HepG2 (cell line): ENCODE results near the gene DAAM2. TPM values are rescaled to one million over a fixed set of nuclear protein-coding genes. Genes with fewer than 3 reads are reported as not detected.

Source experiments
- ATAC-seq: fragments of 200-7000 bp; cut with Tn5 transposase; 3 replicates; pipeline ENCODE4 v1.9.1; 2020; ENCODE audit warnings: mild to moderate bottlenecking, moderate library complexity
- BruUV-seq: library from RNA; stranded (reverse); fragments of 400-500 nt; replicated peaks from 2 replicates; lab custom pipeline; 2021; lab: Mats Ljungman, UMichigan
- CTCF ChIA-PET: fragments of 300-600 bp; formaldehyde crosslinking; extraction: SDS; loops from one replicate; lab custom pipeline; 2021; ENCODE audit warnings: low total read pairs, inconsistent platforms, low intra/inter-chr PET ratio; lab: Yijun Ruan, JAX
- POLR2A ChIA-PET: fragments of 350-600 bp; sonication (Branson Sonifier 250); formaldehyde crosslinking; loops from one replicate; lab custom pipeline; 2020; ENCODE audit warnings: antibody characterized with exemption, inconsistent platforms; lab: Yijun Ruan, JAX
- DNase-seq: peaks from one replicate; pipeline ENCODE4 v3.0.0-alpha.2; 2015; ENCODE audit warnings: low spot score
- FAIRE-seq: peaks from 3 replicates; lab custom pipeline; 2011; peaks lifted over from hg19 to GRCh38; lab: Jason Lieb, UNC
- H2AFZ ChIP-seq: one replicate; pipeline ENCODE4 v1.6.1; 2011; ENCODE audit warnings: low read length, inconsistent platforms
- H3K27ac ChIP-seq: fragments of 300-600 bp; 3 replicates; pipeline ENCODE4 v1.8.0; 2011; ENCODE audit warnings: mixed run types, mild to moderate bottlenecking, mixed read lengths, low read length, inconsistent platforms; ENCODE audit not compliant: insufficient read depth; ENCODE audit errors: extremely low read length
- H3K27me3 ChIP-seq, 2 experiments: fragments of 200-600 bp in 1 of 2; 2 replicates in 1 of 2; 3 replicates in 1 of 2; pipeline versions ENCODE4 v1.6.0 to v1.8.0; 2011; ENCODE audit warnings: low read length in 2 of 2, mild to moderate bottlenecking in 2 of 2, moderate library complexity in 2 of 2, inconsistent platforms in 1 of 2; ENCODE audit not compliant: insufficient read depth in 2 of 2, control insufficient read depth in 1 of 2
- H3K36me3 ChIP-seq, 2 experiments: fragments of 200-600 bp in 1 of 2; replicated peaks in 1 of 2; 2 replicates in 1 of 2; 3 replicates in 1 of 2; pipeline versions ENCODE4 v1.5.1 to v1.8.0; 2011; ENCODE audit warnings: low read length in 2 of 2, inconsistent platforms in 1 of 2; ENCODE audit not compliant: insufficient read depth in 2 of 2, control insufficient read depth in 1 of 2
- H3K4me1 ChIP-seq: 2 replicates; pipeline ENCODE4 v1.5.1; 2012; ENCODE audit warnings: low read length, inconsistent platforms; ENCODE audit not compliant: insufficient read depth
- H3K4me2 ChIP-seq: 2 replicates; pipeline ENCODE4 v1.6.0; 2011; ENCODE audit warnings: low read depth, low read length, inconsistent platforms
- H3K4me3 ChIP-seq, 3 experiments: fragments of 200-600 bp in 1 of 3; sonication (generic), shearing (Covaris generic) in 1 of 3; replicated peaks in 1 of 3; 2 replicates each; pipeline ENCODE4 v1.5.1; 2011 to 2016; ENCODE audit warnings: low read length in 3 of 3, inconsistent platforms in 2 of 3, low read depth in 2 of 3, mild to moderate bottlenecking in 2 of 3, control low read depth in 1 of 3, mixed read lengths in 1 of 3; ENCODE audit not compliant: insufficient read depth in 1 of 3
- H3K79me2 ChIP-seq: one replicate; pipeline ENCODE4 v1.6.1; 2011; ENCODE audit warnings: low read length, inconsistent platforms; ENCODE audit not compliant: insufficient read depth
- H3K9ac ChIP-seq: 2 replicates; pipeline ENCODE4 v1.6.0; 2011; ENCODE audit warnings: mild to moderate bottlenecking, low read depth, low read length, inconsistent platforms; ENCODE audit not compliant: insufficient read depth
- H3K9me3 ChIP-seq: 2 replicates; pipeline ENCODE4 v1.5.1; 2012; ENCODE audit warnings: mild to moderate bottlenecking, low read length
- H4K20me1 ChIP-seq: 2 replicates; pipeline ENCODE4 v1.6.0; 2011; ENCODE audit warnings: inconsistent platforms, mild to moderate bottlenecking, low read length, moderate library complexity; ENCODE audit not compliant: insufficient read depth
- AHR ChIP-seq: IDR thresholded peaks from 2 replicates; pipeline ENCODE4 v1.6.1; 2018; ENCODE audit warnings: missing genetic modification reagents, missing compliant biosample characterization
- CERS6 ChIP-seq: sonication (generic); formaldehyde crosslinking; IDR thresholded peaks from 2 replicates; pipeline ENCODE4 v1.5.0; 2020; ENCODE audit warnings: missing genetic modification reagents
- HHEX ChIP-seq: IDR thresholded peaks from 2 replicates; pipeline ENCODE4 v1.6.1; 2016; ENCODE audit warnings: control low read depth
- NBN ChIP-seq: fragments of 450-650 bp; conservative IDR thresholded peaks from 2 replicates; pipeline ENCODE4 v1.6.1; 2017
- NFYB ChIP-seq: sonication (generic); formaldehyde crosslinking; IDR thresholded peaks from 2 replicates; pipeline ENCODE4 v1.4.0; 2020; ENCODE audit warnings: missing genetic modification reagents
- POLR2A ChIP-seq, 2 experiments: IDR thresholded peaks; 2 replicates each; pipeline ENCODE4 v1.6.1; 2011; ENCODE audit warnings: low read depth in 2 of 2, low read length in 2 of 2, mild to moderate bottlenecking in 1 of 2, moderate library complexity in 1 of 2; ENCODE audit not compliant: insufficient read depth in 1 of 2
- TRAFD1 ChIP-seq: sonication (generic); formaldehyde crosslinking; IDR thresholded peaks from 2 replicates; pipeline ENCODE4 v1.5.1; 2020; ENCODE audit warnings: missing genetic modification reagents, mild to moderate bottlenecking, borderline replicate concordance
- ZBTB43 ChIP-seq: sonication (generic); formaldehyde crosslinking; conservative IDR thresholded peaks from 2 replicates; pipeline ENCODE4 v1.4.0; 2020; ENCODE audit warnings: missing genetic modification reagents
- ZNF10 ChIP-seq: sonication (generic); formaldehyde crosslinking; IDR thresholded peaks from 2 replicates; pipeline ENCODE4 v1.4.0; 2020; ENCODE audit warnings: mild to moderate bottlenecking, low read depth, missing genetic modification reagents, borderline replicate concordance
- ZNF251 ChIP-seq: sonication (generic); formaldehyde crosslinking; IDR thresholded peaks from 2 replicates; pipeline ENCODE4 v1.9.0; 2021; ENCODE audit warnings: mild to moderate bottlenecking, missing genetic modification reagents
- ZNF710 ChIP-seq: sonication (generic); formaldehyde crosslinking; IDR thresholded peaks from 2 replicates; pipeline ENCODE4 v1.5.0; 2020; ENCODE audit warnings: mild to moderate bottlenecking, missing genetic modification reagents, borderline replicate concordance
- ZSCAN9 ChIP-seq: IDR thresholded peaks from 2 replicates; pipeline ENCODE4 v1.6.1; 2016; ENCODE audit warnings: borderline replicate concordance
- WGBS: methylation state at CpG from one replicate; pipeline ENCODE4 v1.1.6; 2017; ENCODE audit warnings: low lambda C conversion rate; 5-methylcytosine and 5-hydroxymethylcytosine counted together
- in situ Hi-C: cut with HindIII; loops from 2 replicates; pipeline ENCODE4 v1.10.0; 2017; ENCODE audit warnings: low pct_unique_long_range_greater_than_20kb; ENCODE audit not compliant: extremely low pct_ligation_motif_present
- intact Hi-C: fragments of 100-400 bp; cut with micrococcal nuclease; formaldehyde crosslinking; loops from one replicate; pipeline ENCODE4 v1.10.0; 2022; ENCODE audit not compliant: unreplicated experiment
- polyA plus RNA-seq, 8 experiments: library from polyadenylated mRNA; depleted of rRNA in 3 of 8; stranded (reverse) in 7 of 8; unstranded in 1 of 8; fragments of >200 nt; fragmentation: Illumina TruSeq in 4 of 8; extraction: Trizol in 4 of 8; gene quantifications; 2 replicates each; pipeline versions ENCODE4 v1.2.1 to v1.2.3, GENCODE V29; 2011 to 2016; ENCODE audit warnings: low read depth in 4 of 8, missing spikeins in 1 of 8, mixed read lengths in 1 of 8; ENCODE audit not compliant: insufficient read depth in 1 of 8
- total RNA-seq, 5 experiments: library from RNA; depleted of rRNA; stranded (reverse); fragments of >200 nt; fragmentation: Illumina TruSeq; extraction: Trizol; gene quantifications; 2 replicates each; pipeline ENCODE4 v1.2.3, GENCODE V29; 2016; ENCODE audit warnings: low read depth in 1 of 5

The DAAM2 gene
- total and polyA plus RNA-seq, 2 of the 13 experiments (the other 11 are each of a cell fraction or from before 2014, with no cell fraction given), result 0.01 TPM; not detected in 1

- Histone ChIP-seq H4K20me1 (no peaks in the 10 kb centered on the region), H3K9me3 (no peaks in the 10 kb centered on the region), H2AFZ (no peak overlapping the region), H3K9ac (no peak overlapping the region), H3K79me2 (no peaks in the 10 kb centered on the region), H3K27me3 (no peaks in the 10 kb centered on the region), H3K4me3 (no peak overlapping the region), H3K36me3 (no peaks in the 10 kb centered on the region), H3K4me1 (no peaks in the 10 kb centered on the region), H3K27ac (no peak overlapping the region), H3K4me2 (no peak overlapping the region)
- intact Hi-C loops, result no loop called here
- TF ChIP-seq AHR (CRISPR knock-in tag), result no peak
- no peak for TF ChIP-seq HHEX (CRISPR knock-in tag)
- TF ChIP-seq ZNF710 (CRISPR knock-in tag), result no peak
- TF ChIP-seq NFYB (CRISPR knock-in tag), result no peak
- no peak for TF ChIP-seq ZBTB43 (CRISPR knock-in tag)
- TF ChIP-seq NBN, result no peak
- TF ChIP-seq ZSCAN9 (CRISPR knock-in tag), result no peak
- no peak for TF ChIP-seq ZNF10 (CRISPR knock-in tag)
- no peak for TF ChIP-seq TRAFD1 (CRISPR knock-in tag)
- TF ChIP-seq ZNF251 (CRISPR knock-in tag), result no peak
- no peak for TF ChIP-seq CERS6 (CRISPR knock-in tag)
- TF ChIP-seq POLR2A (IDR thresholded peaks at IDR 0.05; ENCODE audit: insufficient read depth in 1 of 2, low read depth in 2 of 2, low read length in 2 of 2), result no peak
- ChIA-PET CTCF (no interaction called here), POLR2A (no interaction called here)
- 33% methylated on average over 3 of the region's 3 CpGs for WGBS
- ATAC-seq, result no peak
- in situ Hi-C loops, result no loop called here
- no TSS peak for BruUV-seq
- no peak for FAIRE-seq
- DNase-seq, result no peak
Observed at GRCh38 chr6:39746795-39747194, 45.4 kb upstream of the DAAM2 start.
